K562 (cell line): Measurements from ENCODE around the gene COPS8. TPM values are rescaled to one million over a fixed set of nuclear protein-coding genes. Genes with fewer than 3 reads are reported as not detected.

ENCODE experiments used
- ATAC-seq: fragments of 200-7000 bp; cut with Tn5 transposase; 3 replicates; pipeline ENCODE4 v1.9.1; 2020; ENCODE audit warnings: moderate library complexity
- BruUV-seq: library from RNA; stranded (reverse); fragments of 400-500 nt; replicated peaks from 2 replicates; lab custom pipeline; 2021; lab: Mats Ljungman, UMichigan
- CTCF ChIA-PET: fragments of 300-600 bp; formaldehyde crosslinking; extraction: SDS; loops from one replicate; lab custom pipeline; 2021; ENCODE audit warnings: low intra/inter-chr PET ratio; lab: Yijun Ruan, JAX
- POLR2A ChIA-PET: fragments of 300-600, 350-650 bp; sonication (Branson Sonifier 250); formaldehyde crosslinking; extraction: SDS; loops from one replicate; lab custom pipeline; 2021; ENCODE audit warnings: antibody characterized with exemption, inconsistent platforms; lab: Yijun Ruan, JAX
- DNase-seq, 4 experiments: peaks; one replicate each; pipeline versions ENCODE4 v3.0.0 to v3.0.0-alpha.2; 2011 to 2018; ENCODE audit warnings: low spot score in 3 of 4, mixed read lengths in 3 of 4; ENCODE audit errors: extremely low read depth in 1 of 4
- FAIRE-seq: peaks from 2 replicates; lab custom pipeline; 2011; peaks lifted over from hg19 to GRCh38; lab: Jason Lieb, UNC
- H2AFZ ChIP-seq: 2 replicates; pipeline ENCODE4 v1.6.0; 2011; ENCODE audit warnings: low read depth, low read length, control low read depth, inconsistent platforms
- H3K27ac ChIP-seq: fragments of 200-600 bp; 3 replicates; pipeline ENCODE4 v1.8.0; 2011; ENCODE audit warnings: low read depth, mild to moderate bottlenecking, control low read depth, inconsistent platforms, low read length, moderate library complexity, mixed read lengths; ENCODE audit errors: extremely low read depth
- H3K27me3 ChIP-seq, 2 experiments: fragments of 300-600 bp in 1 of 2; 2 replicates in 1 of 2; 3 replicates in 1 of 2; pipeline versions ENCODE4 v1.6.0 to v1.8.0; 2011; ENCODE audit warnings: inconsistent platforms in 2 of 2, low read length in 2 of 2, mild to moderate bottlenecking in 1 of 2, mixed read lengths in 1 of 2, moderate library complexity in 1 of 2; ENCODE audit not compliant: control insufficient read depth in 2 of 2, insufficient read depth in 2 of 2
- H3K36me3 ChIP-seq: fragments of 300-600 bp; 3 replicates; pipeline ENCODE4 v1.8.0; 2011; ENCODE audit warnings: mild to moderate bottlenecking, low read length, inconsistent platforms; ENCODE audit not compliant: control insufficient read depth, insufficient read depth
- H3K4me1 ChIP-seq, 2 experiments: fragments of 200-600 bp in 1 of 2; replicated peaks in 1 of 2; 2 replicates in 1 of 2; 3 replicates in 1 of 2; pipeline versions ENCODE4 v1.5.1 to v1.8.0; 2011; ENCODE audit warnings: inconsistent platforms in 2 of 2, low read length in 2 of 2, mild to moderate bottlenecking in 1 of 2, mixed read lengths in 1 of 2, moderate library complexity in 1 of 2; ENCODE audit not compliant: control insufficient read depth in 2 of 2, insufficient read depth in 2 of 2
- H3K4me2 ChIP-seq: 2 replicates; pipeline ENCODE4 v1.6.1; 2011; ENCODE audit warnings: low read length, control low read depth, inconsistent platforms, mixed read lengths; ENCODE audit not compliant: insufficient read depth
- H3K4me3 ChIP-seq: fragments of 200-600 bp; sonication (generic), shearing (Covaris generic); 2 replicates; pipeline ENCODE4 v1.5.1; 2016; ENCODE audit warnings: control low read depth, inconsistent platforms
- H3K79me2 ChIP-seq: fragments of 200-600 bp; 3 replicates; pipeline ENCODE4 v1.8.0; 2011; ENCODE audit warnings: low read length, inconsistent platforms; ENCODE audit not compliant: control insufficient read depth, insufficient read depth
- H3K9ac ChIP-seq, 2 experiments: 2 replicates each; pipeline versions ENCODE4 v1.6.0 to v1.6.1; 2011; ENCODE audit warnings: low read depth in 2 of 2, low read length in 2 of 2, control low read depth in 1 of 2, inconsistent platforms in 1 of 2, mild to moderate bottlenecking in 1 of 2, mixed read lengths in 1 of 2; ENCODE audit not compliant: insufficient read depth in 1 of 2
- H3K9me1 ChIP-seq: one replicate; pipeline ENCODE4 v1.6.0; 2011; ENCODE audit warnings: inconsistent platforms, mild to moderate bottlenecking, low read length, moderate library complexity; ENCODE audit not compliant: control insufficient read depth, insufficient read depth
- H3K9me3 ChIP-seq: replicated peaks from 2 replicates; pipeline ENCODE4 v1.5.1; 2011; ENCODE audit warnings: low read depth, low read length, inconsistent platforms; ENCODE audit not compliant: control insufficient read depth, insufficient read depth
- H4K20me1 ChIP-seq: replicated peaks from 2 replicates; pipeline ENCODE4 v1.6.1; 2011; ENCODE audit warnings: low read length, inconsistent platforms, mixed read lengths; ENCODE audit not compliant: control insufficient read depth, insufficient read depth
- FUS ChIP-seq: fragments of 200-400 bp; formaldehyde crosslinking; optimal IDR thresholded peaks from 2 replicates; pipeline ENCODE3; 2017; ENCODE audit warnings: low read depth, low read length
- HCFC1 ChIP-seq: IDR thresholded peaks from 2 replicates; pipeline ENCODE4 v1.6.1; 2012; ENCODE audit warnings: low read depth, low read length, improper control_type of control experiment
- HDAC3 ChIP-seq: fragments of 450-650 bp; IDR thresholded peaks from 2 replicates; pipeline ENCODE4 v1.6.1; 2018; ENCODE audit warnings: borderline replicate concordance, mild to moderate bottlenecking, moderate library complexity; ENCODE audit not compliant: partially characterized antibody
- MTA2 ChIP-seq: fragments of 450-650 bp; IDR thresholded peaks from 2 replicates; pipeline ENCODE4 v1.6.1; 2016; ENCODE audit warnings: low read depth
- PRPF4 ChIP-seq: fragments of 200-400 bp; formaldehyde crosslinking; IDR thresholded peaks from one replicate; pipeline ENCODE4 v1.6.1; 2017; ENCODE audit warnings: low read length, low read depth, mild to moderate bottlenecking; ENCODE audit not compliant: insufficient read depth, poor library complexity, severe bottlenecking
- RBM15 ChIP-seq: fragments of 200-400 bp; formaldehyde crosslinking; IDR thresholded peaks from 2 replicates; pipeline ENCODE4 v1.6.1; 2018; ENCODE audit warnings: mild to moderate bottlenecking, low read length, moderate library complexity; ENCODE audit not compliant: insufficient read depth
- RBM39 ChIP-seq: fragments of 200-400 bp; formaldehyde crosslinking; optimal IDR thresholded peaks from 2 replicates; pipeline ENCODE3; 2018; ENCODE audit warnings: low read depth, low read length
- SREBF1 ChIP-seq: fragments of 150-350 bp; IDR thresholded peaks from 2 replicates; pipeline ENCODE4 v1.6.1; 2014; ENCODE audit warnings: antibody characterized with exemption, low read depth, low read length, borderline replicate concordance
- ZNF23 ChIP-seq: fragments of 250-450 bp; sonication (Bioruptor Pico); IDR thresholded peaks from 2 replicates; pipeline ENCODE4 v1.4.0; 2020; ENCODE audit warnings: mild to moderate bottlenecking
- WGBS: fragments of 100-300 bp; shearing (Covaris generic); methylation state at CpG from one replicate; pipeline ENCODE4 v1.1.6; 2016; ENCODE audit warnings: low coverage, mixed read lengths; ENCODE audit not compliant: insufficient coverage; ENCODE audit errors: missing lambda C conversion rate; 5-methylcytosine and 5-hydroxymethylcytosine counted together
- in situ Hi-C: fragments of 300-500 bp; cut with MboI; formaldehyde crosslinking; loops from 4 replicates; pipeline ENCODE4 v1.15.0; 2018; ENCODE audit warnings: inconsistent platforms, mixed read lengths
- intact Hi-C: fragments of 100-400 bp; cut with micrococcal nuclease; formaldehyde crosslinking; loops from 2 replicates; pipeline ENCODE4 v1.14.2; 2022
- polyA plus RNA-seq, 8 experiments: library from polyadenylated mRNA; depleted of rRNA in 4 of 8; stranded (reverse) in 5 of 8; unstranded in 3 of 8; fragments of >200 nt; fragmentation: Nextera tagmentation in 2 of 8; fragmentation: Illumina TruSeq in 1 of 8; extraction: Ambion mirVana in 2 of 8; extraction: Trizol in 1 of 8; gene quantifications; 2 replicates each; pipeline versions ENCODE4 v1.2.1 to v1.2.3, GENCODE V29; 2011 to 2014; ENCODE audit warnings: inconsistent platforms in 1 of 8, missing spikeins in 1 of 8
- total RNA-seq, 7 experiments: library from RNA; depleted of rRNA in 6 of 7; stranded (reverse); fragments of >200 nt in 6 of 7; fragmentation: Illumina TruSeq in 2 of 7; extraction: Trizol in 2 of 7; gene quantifications; 2 replicates each; pipeline versions ENCODE4 v1.2.1 to v1.2.3, GENCODE V29; 2011 to 2021; ENCODE audit warnings: low replicate concordance in 1 of 7
- TF ChIP-seq, protein P1 (sequence below): IDR thresholded peaks from 3 replicates; pipeline ENCODE4 v1.6.1; 2011; ENCODE audit warnings: borderline replicate concordance, mild to moderate bottlenecking; ENCODE audit not compliant: insufficient read length, insufficient read depth
- TF ChIP-seq, protein P2 (sequence below), 2 experiments: fragments of 150-350 bp in 1 of 2; IDR thresholded peaks; 2 replicates each; pipeline ENCODE4 v1.6.1; 2012 to 2016; ENCODE audit warnings: low read depth in 2 of 2, low read length in 2 of 2, mild to moderate bottlenecking in 1 of 2, moderate library complexity in 1 of 2

The COPS8 gene
- total and polyA plus RNA-seq, 9 of the 15 experiments (the other 6 are each of a cell fraction or from before 2014, with no cell fraction given) = 28.2 to 97.3 (median 58.9) TPM

DNA sequence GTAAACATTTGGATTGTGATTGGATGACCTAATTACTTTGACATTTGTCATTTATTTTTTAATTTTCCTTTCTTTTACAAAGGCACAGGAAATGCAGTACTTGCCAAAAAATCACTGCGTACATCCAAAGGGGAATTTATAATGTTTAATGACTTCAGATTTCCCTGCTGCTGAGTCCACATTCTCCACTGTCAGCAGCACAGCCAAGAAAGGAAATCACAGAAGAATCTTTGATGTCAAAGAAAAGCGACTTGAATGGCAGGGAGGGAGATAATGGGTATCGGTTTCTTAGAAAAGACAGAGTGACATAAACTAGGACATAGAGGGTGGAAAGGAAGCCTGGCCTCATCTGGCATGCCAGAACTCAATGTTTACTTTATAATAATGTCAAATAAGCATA lies 41.4 kb upstream of the COPS8 start (continued):
- TF ChIP-seq, protein P1, sequence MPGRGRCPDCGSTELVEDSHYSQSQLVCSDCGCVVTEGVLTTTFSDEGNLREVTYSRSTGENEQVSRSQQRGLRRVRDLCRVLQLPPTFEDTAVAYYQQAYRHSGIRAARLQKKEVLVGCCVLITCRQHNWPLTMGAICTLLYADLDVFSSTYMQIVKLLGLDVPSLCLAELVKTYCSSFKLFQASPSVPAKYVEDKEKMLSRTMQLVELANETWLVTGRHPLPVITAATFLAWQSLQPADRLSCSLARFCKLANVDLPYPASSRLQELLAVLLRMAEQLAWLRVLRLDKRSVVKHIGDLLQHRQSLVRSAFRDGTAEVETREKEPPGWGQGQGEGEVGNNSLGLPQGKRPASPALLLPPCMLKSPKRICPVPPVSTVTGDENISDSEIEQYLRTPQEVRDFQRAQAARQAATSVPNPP = no peak
- TF ChIP-seq HDAC3 = no peak
- TF ChIP-seq, protein P2, sequence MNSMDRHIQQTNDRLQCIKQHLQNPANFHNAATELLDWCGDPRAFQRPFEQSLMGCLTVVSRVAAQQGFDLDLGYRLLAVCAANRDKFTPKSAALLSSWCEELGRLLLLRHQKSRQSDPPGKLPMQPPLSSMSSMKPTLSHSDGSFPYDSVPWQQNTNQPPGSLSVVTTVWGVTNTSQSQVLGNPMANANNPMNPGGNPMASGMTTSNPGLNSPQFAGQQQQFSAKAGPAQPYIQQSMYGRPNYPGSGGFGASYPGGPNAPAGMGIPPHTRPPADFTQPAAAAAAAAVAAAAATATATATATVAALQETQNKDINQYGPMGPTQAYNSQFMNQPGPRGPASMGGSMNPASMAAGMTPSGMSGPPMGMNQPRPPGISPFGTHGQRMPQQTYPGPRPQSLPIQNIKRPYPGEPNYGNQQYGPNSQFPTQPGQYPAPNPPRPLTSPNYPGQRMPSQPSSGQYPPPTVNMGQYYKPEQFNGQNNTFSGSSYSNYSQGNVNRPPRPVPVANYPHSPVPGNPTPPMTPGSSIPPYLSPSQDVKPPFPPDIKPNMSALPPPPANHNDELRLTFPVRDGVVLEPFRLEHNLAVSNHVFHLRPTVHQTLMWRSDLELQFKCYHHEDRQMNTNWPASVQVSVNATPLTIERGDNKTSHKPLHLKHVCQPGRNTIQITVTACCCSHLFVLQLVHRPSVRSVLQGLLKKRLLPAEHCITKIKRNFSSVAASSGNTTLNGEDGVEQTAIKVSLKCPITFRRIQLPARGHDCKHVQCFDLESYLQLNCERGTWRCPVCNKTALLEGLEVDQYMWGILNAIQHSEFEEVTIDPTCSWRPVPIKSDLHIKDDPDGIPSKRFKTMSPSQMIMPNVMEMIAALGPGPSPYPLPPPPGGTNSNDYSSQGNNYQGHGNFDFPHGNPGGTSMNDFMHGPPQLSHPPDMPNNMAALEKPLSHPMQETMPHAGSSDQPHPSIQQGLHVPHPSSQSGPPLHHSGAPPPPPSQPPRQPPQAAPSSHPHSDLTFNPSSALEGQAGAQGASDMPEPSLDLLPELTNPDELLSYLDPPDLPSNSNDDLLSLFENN (IDR thresholded peaks at IDR 0.05; ENCODE audit: low read depth in 2 of 2, low read length in 2 of 2) = no peak
- TF ChIP-seq RBM15 = no peak
- no peak for TF ChIP-seq ZNF23 (CRISPR knock-in tag)

GRCh38 chr2:237045449-237045848 lies 40.2 kb upstream of the COPS8 start:
- no peak for ATAC-seq
- intact Hi-C loops = no loop called here
- Histone ChIP-seq H3K4me3 (no peak overlapping the region), H4K20me1 (no peaks in the 10 kb centered on the region), H2AFZ (no peak overlapping the region)
- CTCF ChIA-PET = no interaction called here
- BruUV-seq = no TSS peak
- TF ChIP-seq RBM39 = no peak
- TF ChIP-seq SREBF1 = no peak
- TF ChIP-seq HCFC1 = no peak
- TF ChIP-seq PRPF4 = no peak
- no peak for TF ChIP-seq MTA2
- no peak for TF ChIP-seq FUS
- TF ChIP-seq, all 486 proteins: peak for 0
- H3K4me1 ChIP-seq = no peaks in the 10 kb centered on the region; a peak in 1 of 5 replicates
- peaks cover 0 to 4% of the 10 kb centered on the region in 2 experiments; a peak in 1 of 5 replicates for H3K27me3 ChIP-seq
- H3K9ac ChIP-seq = no peak overlapping the region
- H3K27ac ChIP-seq = no peak overlapping the region
- no peaks in the 10 kb centered on the region for H3K36me3 ChIP-seq
- H3K9me3 ChIP-seq = no peaks in the 10 kb centered on the region
- no peak for FAIRE-seq
- H3K4me2 ChIP-seq = no peak overlapping the region
- POLR2A ChIA-PET = no interaction called here
- DNase-seq = no peak
- in situ Hi-C loops = no loop called here
- 0% methylated on average over 4 of the region's 4 CpGs for WGBS
- no peaks in the 10 kb centered on the region for H3K79me2 ChIP-seq
- no peaks in the 10 kb centered on the region for H3K9me1 ChIP-seq
